ENCODE results near the gene P2RY8.
"Not testable (repeated sequence)": the region's sequence is repeated elsewhere in the genome, so short reads cannot be mapped to it uniquely, and the experiment has no call there.

Gene P2RY8

DNA sequence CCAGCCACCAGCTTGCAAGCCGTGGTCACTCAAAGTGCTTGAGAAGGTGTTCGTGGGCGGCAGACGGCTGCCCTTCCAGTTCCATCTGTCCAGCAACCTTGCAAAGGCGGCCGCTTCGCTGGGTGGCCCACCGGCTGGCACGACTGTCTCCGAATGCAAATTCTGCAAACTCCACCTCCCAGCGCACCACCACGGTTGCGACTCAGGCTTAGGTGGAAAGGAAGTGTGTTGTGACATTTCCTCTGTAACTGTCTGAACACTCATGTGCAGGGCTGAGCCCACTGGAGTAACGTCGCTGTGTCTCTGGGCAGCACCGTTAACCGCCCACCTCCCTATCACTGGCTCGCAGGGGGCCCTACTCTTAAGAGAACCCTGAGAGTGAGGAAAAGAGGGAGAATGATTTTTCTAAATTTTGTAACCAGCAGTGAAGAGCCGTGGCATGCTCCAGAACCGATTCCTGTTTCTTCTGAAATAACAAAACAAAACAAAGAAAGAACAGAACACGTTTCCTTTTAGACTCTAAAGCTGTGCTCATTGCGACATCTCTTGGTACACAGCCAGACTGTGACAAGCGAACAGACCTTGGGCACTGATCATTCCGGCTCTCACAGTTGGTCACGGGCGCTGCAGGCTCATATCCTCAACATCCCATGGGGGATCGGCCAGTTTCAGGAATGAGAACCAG is at the start of gene P2RY8:
Gene P2RY8, minus strand, starts transcription at position 155 of the 685 bp plus-strand sequence. CDS start 70,627 bp downstream, outside the sequence.
- in situ Hi-C loops (cut with HindIII; ENCODE audit: low pct_unique_long_range_greater_than_20kb, low sequenced_read_pairs), result no loop called here
- peak; percentile 21 to 74 for DNase-seq (ENCODE audit: low read depth in 1 of 2, low spot score in 1 of 2)
- TF ChIP-seq JUND (IDR thresholded peaks at IDR 0.05; ENCODE audit: low read depth), result no peak

GRCh38 chrX:1584237-1585011 is 47.4 kb upstream of the P2RY8 start:
- in situ Hi-C loops (cut with HindIII; ENCODE audit: low pct_unique_long_range_greater_than_20kb, low sequenced_read_pairs), result no loop called here
- TF ChIP-seq JUND (IDR thresholded peaks at IDR 0.05; ENCODE audit: low read depth), result no peak
- no peak for DNase-seq (ENCODE audit: low read depth in 1 of 2, low spot score in 1 of 2)

GRCh38 chrX:1582686-1583437 is 45.9 kb upstream of the P2RY8 start:
- no peak for TF ChIP-seq JUND (IDR thresholded peaks at IDR 0.05; ENCODE audit: low read depth)
- in situ Hi-C loops (cut with HindIII; ENCODE audit: low pct_unique_long_range_greater_than_20kb, low sequenced_read_pairs), result no loop called here
- DNase-seq (ENCODE audit: low read depth in 1 of 2, low spot score in 1 of 2), result peak in 1 of 2 experiments; percentile 26

DNA sequence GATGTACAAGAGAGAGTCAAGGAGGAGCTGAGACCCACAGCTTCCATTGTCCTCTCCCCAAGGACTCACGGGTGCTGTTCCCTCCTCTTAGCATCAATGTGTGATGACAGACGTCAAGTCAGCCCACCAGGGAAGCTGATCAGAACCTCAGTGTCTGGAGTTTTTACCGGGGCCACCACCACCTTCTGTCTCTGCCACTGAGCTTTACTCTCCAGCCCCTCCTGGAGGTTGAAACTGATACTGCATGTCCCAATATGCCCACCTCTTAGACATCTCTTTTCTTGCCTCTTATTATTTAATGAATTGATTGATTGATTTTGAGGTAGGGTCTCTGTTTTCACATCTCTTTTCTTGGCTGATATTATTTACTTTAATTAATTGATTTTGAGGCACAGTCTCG is 44.1 kb upstream of the P2RY8 start:
- in situ Hi-C loops (cut with HindIII; ENCODE audit: low pct_unique_long_range_greater_than_20kb, low sequenced_read_pairs), result no loop called here
- DNase-seq (ENCODE audit: low read depth in 1 of 2, low spot score in 1 of 2), result peak in 1 of 2 experiments; percentile 70
- TF ChIP-seq JUND (IDR thresholded peaks at IDR 0.05; ENCODE audit: low read depth), result no peak

DNA sequence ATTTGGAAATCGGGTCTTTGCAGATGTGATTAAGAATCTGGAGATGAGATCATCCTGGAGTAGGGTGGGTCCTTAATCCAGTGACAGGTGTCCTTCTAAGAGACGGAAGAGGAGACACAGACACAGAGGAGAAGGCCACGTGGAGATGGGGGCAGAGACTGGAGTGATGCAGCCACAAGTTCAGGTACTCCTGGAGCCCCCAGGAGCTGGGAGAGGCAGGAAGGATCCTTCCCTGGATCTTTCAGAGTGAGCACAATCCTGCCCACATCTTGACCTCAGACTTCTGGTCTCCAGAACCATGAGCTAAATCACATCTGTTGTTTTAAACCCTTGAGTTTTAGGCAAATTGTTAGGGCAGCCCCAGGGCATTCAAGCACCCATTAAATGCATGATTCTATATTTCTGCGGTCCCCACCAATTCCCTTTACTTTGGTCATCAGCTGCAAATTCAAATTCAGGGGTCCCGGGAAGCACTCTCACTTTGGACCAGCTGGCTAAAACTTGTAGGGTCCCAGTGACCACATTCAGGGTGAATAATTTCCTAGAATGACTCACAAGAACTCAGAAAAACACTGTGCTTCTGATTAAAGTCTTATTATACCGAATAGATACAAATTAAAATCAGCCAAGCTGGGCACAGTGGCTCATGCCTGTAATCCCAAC is 41.7 kb upstream of the P2RY8 start:
- TF ChIP-seq JUND (IDR thresholded peaks at IDR 0.05; ENCODE audit: low read depth), result no peak
- no peak for DNase-seq (ENCODE audit: low read depth in 1 of 2, low spot score in 1 of 2)
- in situ Hi-C loops (cut with HindIII; ENCODE audit: low pct_unique_long_range_greater_than_20kb, low sequenced_read_pairs), result no loop called here

DNA sequence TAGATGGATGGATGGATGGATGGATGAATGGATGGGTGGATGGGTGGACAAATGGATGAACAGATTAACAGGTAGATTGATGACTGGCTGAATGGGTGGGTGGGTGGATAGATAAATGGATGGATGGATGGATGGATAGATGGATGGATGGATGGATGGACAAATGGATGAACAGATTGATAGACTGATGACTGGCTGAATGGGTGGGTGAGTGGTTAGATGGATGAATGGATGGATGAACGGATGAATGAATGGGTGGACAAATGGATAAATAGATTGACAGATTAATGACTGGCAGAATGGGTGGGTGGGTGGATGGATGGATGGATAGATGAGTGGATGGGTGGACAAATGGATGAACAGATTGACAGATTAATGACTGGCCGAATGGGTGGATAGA is 40.9 kb upstream of the P2RY8 start:
- no peak for TF ChIP-seq JUND (IDR thresholded peaks at IDR 0.05; ENCODE audit: low read depth)
- no peak for DNase-seq (ENCODE audit: low read depth in 1 of 2, low spot score in 1 of 2)
- in situ Hi-C loops (cut with HindIII; ENCODE audit: low pct_unique_long_range_greater_than_20kb, low sequenced_read_pairs), result no loop called here

- no peak for TF ChIP-seq JUND (IDR thresholded peaks at IDR 0.05; ENCODE audit: low read depth)
- in situ Hi-C loops (cut with HindIII; ENCODE audit: low pct_unique_long_range_greater_than_20kb, low sequenced_read_pairs), result no loop called here
- no peak for DNase-seq (ENCODE audit: low read depth in 1 of 2, low spot score in 1 of 2)
These were observed 39.4 kb upstream of the P2RY8 start for GRCh38 chrX:1576201-1576992.

DNA sequence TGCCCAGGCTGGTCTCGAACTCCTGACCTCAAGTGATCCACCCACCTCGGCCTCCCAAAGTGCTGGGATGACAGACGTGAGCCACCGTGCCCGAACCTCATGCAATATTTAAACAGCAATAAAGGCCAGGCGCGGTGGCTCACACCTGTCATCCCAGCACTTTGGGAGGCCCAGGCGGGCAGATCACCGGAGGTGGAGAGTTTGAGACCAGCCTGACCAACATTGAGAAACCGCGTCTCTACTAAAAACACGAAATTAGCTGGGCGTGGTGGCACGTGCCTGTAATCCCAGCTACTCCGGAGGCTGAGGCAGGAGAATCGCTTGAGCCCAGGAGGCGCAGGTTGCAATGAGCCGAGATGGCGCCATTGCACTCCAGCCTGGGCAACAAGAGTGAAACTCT is 37.2 kb upstream of the P2RY8 start:
- in situ Hi-C loops (cut with HindIII; ENCODE audit: low pct_unique_long_range_greater_than_20kb, low sequenced_read_pairs); DNase-seq (ENCODE audit: low read depth in 1 of 2, low spot score in 1 of 2): not testable (repeated sequence)

DNA sequence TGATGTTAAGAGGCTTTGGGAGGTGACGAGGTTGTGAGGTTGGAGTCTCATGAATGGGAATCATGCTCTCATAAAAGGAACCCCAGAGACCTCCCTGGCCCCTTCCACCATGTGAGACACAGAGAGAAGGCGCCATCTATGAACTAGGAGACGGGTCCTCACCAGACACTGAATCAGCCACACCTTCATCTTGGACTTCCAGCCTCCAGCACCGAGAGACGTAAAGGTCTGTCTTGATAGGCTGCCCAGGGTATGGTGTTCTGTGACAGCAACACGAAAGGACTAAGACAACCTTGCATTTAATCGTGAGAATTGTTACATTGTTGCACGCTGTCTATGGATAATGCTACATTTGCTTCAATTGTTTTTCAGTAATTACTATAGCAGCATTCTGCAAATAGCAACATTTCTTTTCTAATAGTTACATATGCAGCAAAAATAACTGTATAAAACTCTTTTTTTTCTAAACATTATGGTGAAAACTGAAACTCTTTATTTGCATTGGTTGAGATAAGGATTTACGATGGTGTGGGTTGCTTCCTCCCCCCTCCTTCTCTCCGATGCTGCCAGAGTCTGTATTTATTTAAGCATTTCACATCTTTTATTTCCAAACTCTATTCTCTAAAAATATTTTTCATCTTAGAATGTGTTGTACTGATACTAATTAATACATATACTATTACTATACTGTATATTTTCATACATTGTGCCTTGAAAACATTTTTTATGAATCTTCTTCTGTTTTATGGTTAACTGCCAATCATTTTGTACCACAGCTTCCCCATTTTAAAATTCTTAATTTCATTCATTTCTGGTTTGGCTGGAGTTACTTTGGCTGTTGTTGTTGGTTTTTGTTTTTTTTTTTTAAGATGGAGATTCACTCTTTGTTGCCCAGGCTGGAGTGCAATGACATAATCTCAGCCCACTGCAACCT is 28.0 kb upstream of the P2RY8 start:
- TF ChIP-seq JUND (IDR thresholded peaks at IDR 0.05; ENCODE audit: low read depth), result no peak
- in situ Hi-C loops (cut with HindIII; ENCODE audit: low pct_unique_long_range_greater_than_20kb, low sequenced_read_pairs), result no loop called here
- no peak for DNase-seq (ENCODE audit: low read depth in 1 of 2, low spot score in 1 of 2)

DNA sequence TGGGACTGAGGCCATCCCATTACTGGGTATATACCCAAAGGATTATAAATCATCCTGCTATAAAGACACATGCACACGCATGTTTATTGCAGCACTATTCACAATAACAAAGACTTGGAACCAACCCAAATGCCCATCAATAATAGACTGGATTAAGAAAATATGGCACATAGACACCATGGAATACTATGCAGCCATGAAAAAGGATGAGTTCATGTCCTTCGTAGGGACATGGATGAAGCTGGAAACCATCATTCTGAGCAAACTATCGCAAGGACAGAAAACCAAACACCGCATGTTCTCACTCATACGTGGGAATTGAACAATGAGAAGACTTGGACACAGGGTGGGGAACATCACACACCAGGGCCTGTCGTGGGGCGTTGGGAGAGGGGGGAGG is 27.1 kb upstream of the P2RY8 start:
- DNase-seq (ENCODE audit: low read depth in 1 of 2, low spot score in 1 of 2); in situ Hi-C loops (cut with HindIII; ENCODE audit: low pct_unique_long_range_greater_than_20kb, low sequenced_read_pairs): not testable (repeated sequence)

DNA sequence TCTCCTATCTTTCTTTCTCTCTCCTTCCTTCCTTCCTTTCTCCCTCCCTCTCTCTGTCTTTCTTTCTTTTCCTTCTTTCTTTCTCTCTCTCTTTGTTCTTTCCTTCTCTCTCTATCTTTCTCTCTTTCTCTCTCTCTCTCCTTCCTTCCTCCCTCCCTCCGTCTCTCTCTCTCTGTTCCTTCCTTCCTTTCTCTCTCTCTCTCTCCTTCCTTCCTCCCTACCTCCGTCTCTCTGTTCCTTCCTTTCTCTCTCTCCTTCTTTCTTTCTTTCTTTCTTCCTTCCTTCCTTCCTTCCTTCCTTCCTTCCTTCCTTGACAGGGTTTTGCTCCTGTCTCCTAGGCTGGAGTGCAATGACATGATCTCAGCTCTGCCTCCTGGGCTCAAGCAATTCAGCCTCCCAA is 24.2 kb upstream of the P2RY8 start:
- in situ Hi-C loops (cut with HindIII; ENCODE audit: low pct_unique_long_range_greater_than_20kb, low sequenced_read_pairs), result no loop called here
- TF ChIP-seq JUND (IDR thresholded peaks at IDR 0.05; ENCODE audit: low read depth), result no peak
- no peak for DNase-seq (ENCODE audit: low read depth in 1 of 2, low spot score in 1 of 2)
